Endometrial microvascular endothelial cells (primary cell): ENCODE data around the gene ACOX1. TPM values are rescaled to one million over a fixed set of nuclear protein-coding genes. Genes with fewer than 3 reads are reported as not detected.

ENCODE experiments used
- in situ Hi-C: cut with HindIII; loops from 2 replicates; pipeline ENCODE4 v1.10.0; 2017; ENCODE audit warnings: low sequenced_read_pairs, low pct_unique_long_range_greater_than_20kb; ENCODE audit errors: inconsistent ontology term
- total RNA-seq: library from RNA; depleted of rRNA; stranded (reverse); fragments of >200 nt; gene quantifications from one replicate; pipeline ENCODE4 v1.2.3, GENCODE V29; 2015; ENCODE audit errors: inconsistent ontology term

Gene ACOX1
- total RNA-seq, 1 donor from 2014 or later, result 41.9 TPM

- in situ Hi-C loops, result no loop called here
Measured at GRCh38 chr17:75917917-75918445, 61.0 kb downstream of the ACOX1 start.

- in situ Hi-C loops, result no loop called here
Measured at GRCh38 chr17:75917141-75917916, 61.6 kb downstream of the ACOX1 start.

DNA sequence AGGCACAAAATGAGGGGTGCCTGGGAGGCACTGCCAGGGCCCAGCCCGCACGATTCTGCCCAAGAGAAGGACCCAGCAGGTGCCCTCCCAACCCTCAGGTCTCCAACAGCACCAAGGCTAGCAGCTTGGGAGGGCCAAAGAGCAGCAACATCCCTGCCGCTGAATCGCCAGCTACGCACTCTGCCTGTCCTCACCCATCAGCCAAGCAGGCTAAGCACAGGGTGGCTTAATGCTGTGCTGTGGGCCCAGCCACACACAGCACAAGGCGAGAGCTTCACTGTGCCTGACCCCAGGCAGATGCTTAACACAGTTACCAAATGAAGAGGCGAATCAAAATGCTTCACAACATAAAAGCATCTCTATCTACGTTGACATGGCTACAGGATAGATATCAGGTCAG lies 63.7 kb downstream of the ACOX1 start:
- in situ Hi-C loops, result no loop called here

DNA sequence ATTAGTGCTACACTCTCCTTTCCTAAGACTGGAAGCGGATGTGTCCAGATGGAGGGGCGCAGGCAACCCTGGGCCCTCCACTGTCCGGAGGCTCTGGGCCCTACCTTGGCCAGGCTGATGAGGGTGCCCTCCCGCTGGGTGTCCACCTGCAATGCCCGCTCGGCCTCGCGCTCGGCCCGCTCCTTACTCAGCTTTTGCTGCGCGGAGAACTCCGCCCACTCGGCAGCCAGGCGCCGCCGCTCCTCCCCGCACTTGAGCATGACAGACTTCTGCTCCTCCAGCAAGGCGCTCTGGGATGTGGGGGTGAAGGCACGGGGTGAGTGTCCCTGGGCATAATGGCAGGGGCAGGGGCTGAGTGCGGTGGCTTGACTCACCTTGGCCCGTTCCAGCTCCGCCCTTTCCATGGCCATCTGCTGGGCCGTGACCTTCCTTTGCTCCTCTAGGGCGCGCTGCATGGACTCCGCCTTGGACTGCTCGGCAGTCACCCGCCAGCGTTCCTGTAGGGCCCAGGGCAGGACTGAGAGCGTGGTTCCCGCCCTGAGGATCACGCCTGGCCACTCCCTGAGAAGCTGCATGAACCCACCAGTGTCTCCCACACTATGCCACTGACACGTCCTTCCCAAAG lies 64.2 kb downstream of the ACOX1 start:
- in situ Hi-C loops, result no loop called here

- in situ Hi-C loops, result no loop called here
Measured at GRCh38 chr17:75913537-75914210, 65.3 kb downstream of the ACOX1 start.

- in situ Hi-C loops, result no loop called here
Measured at GRCh38 chr17:75910699-75911098, 68.3 kb downstream of the ACOX1 start.

- in situ Hi-C loops, result no loop called here
Measured at GRCh38 chr17:75909812-75910274, 69.1 kb downstream of the ACOX1 start.

DNA sequence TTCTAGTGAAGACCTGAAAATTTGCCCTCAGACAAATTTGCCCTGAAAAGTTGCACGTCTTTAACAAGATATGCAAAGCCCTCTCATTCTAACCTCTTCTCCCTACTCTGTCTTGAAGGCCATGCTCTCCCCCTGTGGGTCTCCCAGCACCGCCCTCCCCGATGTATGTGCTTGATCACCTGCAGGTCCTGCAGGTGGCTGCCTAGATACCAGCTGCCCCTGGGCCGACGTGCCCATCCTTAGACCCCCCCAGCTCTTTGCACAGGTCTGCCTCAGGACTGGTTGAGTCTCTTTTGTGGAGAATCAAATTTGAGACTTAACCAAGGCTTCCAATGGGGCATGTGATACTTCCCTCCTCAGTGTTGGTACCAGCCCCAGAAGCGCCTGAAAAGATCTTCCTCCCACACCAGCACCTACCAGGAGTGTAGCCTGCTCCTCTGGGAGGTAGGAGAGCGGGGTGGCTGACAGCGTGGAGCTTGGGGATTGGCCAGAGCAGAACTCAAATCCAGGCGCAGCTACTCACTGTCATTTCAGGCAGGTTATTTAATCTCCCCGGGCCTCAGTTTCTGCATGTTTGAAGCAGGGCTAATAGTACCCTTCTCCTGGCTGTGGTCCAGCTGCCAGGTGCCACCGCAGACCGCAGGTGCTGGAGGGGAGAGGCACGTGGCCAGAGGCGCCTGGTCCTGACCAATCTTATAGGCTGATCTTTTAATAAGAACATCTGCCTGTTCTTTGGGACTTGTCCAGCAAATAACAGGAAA lies 69.7 kb downstream of the ACOX1 start:
- in situ Hi-C loops, result no loop called here

DNA sequence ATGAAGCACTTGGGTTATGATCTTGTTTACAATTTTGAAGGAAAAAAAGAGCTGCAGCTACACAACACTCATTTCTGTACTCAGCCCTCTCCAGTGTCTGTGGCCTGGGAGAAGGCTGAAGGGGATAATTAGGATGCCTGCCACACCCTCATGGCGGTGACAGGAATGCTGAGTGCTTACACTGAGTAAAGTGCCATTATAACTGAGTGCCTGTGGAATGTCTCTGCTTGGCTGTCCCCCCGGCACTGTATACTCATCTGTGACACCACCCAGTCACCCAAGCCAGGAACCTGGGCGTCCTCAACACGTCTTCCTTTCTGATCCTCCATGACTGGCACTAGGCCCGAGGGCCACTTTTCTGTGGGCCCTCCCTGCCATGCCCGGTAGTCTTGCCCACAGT lies 70.8 kb downstream of the ACOX1 start:
- in situ Hi-C loops, result no loop called here

GRCh38 chr17:75906143-75906884 lies 72.7 kb downstream of the ACOX1 start:
- in situ Hi-C loops, result no loop called here

GRCh38 chr17:75904749-75905521 lies 74.0 kb downstream of the ACOX1 start, which contains the start of gene MRPL38:
Gene MRPL38 (minus strand): TSS chr17:75904884. CDS start chr17:75904875, 9 bp downstream.
- in situ Hi-C loops, result no loop called here

GRCh38 chr17:75902406-75902805 lies 76.6 kb downstream of the ACOX1 start:
- in situ Hi-C loops, result no loop called here

DNA sequence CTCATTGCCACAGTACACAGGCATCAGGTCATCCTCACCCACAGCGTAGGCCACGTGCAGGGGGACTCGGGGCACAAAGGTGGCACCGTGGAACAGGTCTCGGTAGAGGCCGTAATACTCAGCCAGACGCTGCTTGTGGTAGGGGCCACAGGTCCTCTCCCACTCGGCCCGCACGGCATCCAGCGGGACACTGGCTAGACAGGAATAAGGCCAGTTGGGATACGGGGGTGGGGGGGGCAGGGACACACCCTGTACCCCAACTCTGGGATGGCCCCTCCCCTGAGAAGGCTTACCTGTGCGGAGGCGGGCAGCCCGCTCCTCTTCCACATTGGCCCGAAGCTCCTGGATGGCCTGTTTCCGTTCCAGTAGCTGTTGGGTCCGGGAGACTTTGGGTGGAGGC lies 77.2 kb downstream of the ACOX1 start:
- in situ Hi-C loops, result no loop called here

GRCh38 chr17:75900691-75901533 lies 78.1 kb downstream of the ACOX1 start:
- in situ Hi-C loops, result no loop called here

GRCh38 chr17:75899767-75900468 lies 79.0 kb downstream of the ACOX1 start:
- in situ Hi-C loops, result no loop called here

- in situ Hi-C loops, result no loop called here
Measured at GRCh38 chr17:75899353-75899752, 79.6 kb downstream of the ACOX1 start.
